ENCODE measurements around the gene HGD. TPM values are rescaled to one million over a fixed set of nuclear protein-coding genes. Genes with fewer than 3 reads are reported as not detected.

Gene HGD
- polyA plus RNA-seq, 1 donor (not counting 4 experiments of a cell fraction or from before 2014, with no cell fraction given), result not detected

DNA sequence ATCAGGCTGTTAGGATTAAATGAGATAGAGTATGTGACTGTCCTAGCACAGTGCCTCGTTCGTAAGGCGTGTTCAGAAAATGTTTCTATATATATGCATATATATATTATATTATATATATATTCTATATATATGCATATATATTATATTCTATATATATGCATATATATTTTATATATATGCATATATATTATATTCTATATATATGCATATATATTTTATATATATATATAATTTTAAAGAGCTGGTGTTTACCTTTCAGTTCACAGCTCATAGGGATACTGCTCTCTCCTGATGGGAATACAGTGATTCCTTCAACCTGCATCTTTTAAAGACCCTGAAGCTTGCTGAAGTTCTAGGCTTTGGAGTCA lies 85.2 kb downstream of the HGD start:
- peak overlapping the region; percentile 72 for H3K4me2 ChIP-seq (ENCODE audit: control insufficient read depth, extremely low read depth, insufficient read depth, low read depth, low read length)
- peak overlapping the region; percentile 93 for H3K9ac ChIP-seq (ENCODE audit: control insufficient read depth, extremely low read depth, insufficient read depth, low read length)
- H3K4me1 ChIP-seq (ENCODE audit: control insufficient read depth, extremely low read depth, insufficient read depth, low read length), result no peaks in the 10 kb centered on the region
- peaks cover 2 to 5% of the 10 kb centered on the region in 2 experiments for H3K36me3 ChIP-seq (ENCODE audit: control insufficient read depth in 2 of 2, extremely low read depth in 1 of 2, insufficient read depth in 2 of 2, low read length in 2 of 2)
- FAIRE-seq, result no peak
- peaks cover 25% of the 10 kb centered on the region for H3K79me2 ChIP-seq (ENCODE audit: control insufficient read depth, insufficient read depth, low read length)
- no peak for DNase-seq (ENCODE audit: low read depth, low spot score)
- H3K9me3 ChIP-seq (ENCODE audit: control insufficient read depth, low read depth, low read length), result no peaks in the 10 kb centered on the region
- dilution Hi-C loops (cut with MboI; ENCODE audit: extremely low pct_ligation_motif_present, low sequenced_read_pairs), result no loop called here
- peak overlapping the region; percentile 82 to 95 (median 95) for H3K4me3 ChIP-seq (ENCODE audit: control insufficient read depth in 2 of 3, extremely low read depth in 1 of 3, insufficient read depth in 2 of 3, low read depth in 1 of 3, low read length in 3 of 3)
- H3K9me1 ChIP-seq (ENCODE audit: control insufficient read depth, extremely low read depth, insufficient read depth, low read length), result no peaks in the 10 kb centered on the region
- no peak overlapping the region for H2AFZ ChIP-seq (ENCODE audit: control insufficient read depth, low read length)
- TF ChIP-seq, protein P1, sequence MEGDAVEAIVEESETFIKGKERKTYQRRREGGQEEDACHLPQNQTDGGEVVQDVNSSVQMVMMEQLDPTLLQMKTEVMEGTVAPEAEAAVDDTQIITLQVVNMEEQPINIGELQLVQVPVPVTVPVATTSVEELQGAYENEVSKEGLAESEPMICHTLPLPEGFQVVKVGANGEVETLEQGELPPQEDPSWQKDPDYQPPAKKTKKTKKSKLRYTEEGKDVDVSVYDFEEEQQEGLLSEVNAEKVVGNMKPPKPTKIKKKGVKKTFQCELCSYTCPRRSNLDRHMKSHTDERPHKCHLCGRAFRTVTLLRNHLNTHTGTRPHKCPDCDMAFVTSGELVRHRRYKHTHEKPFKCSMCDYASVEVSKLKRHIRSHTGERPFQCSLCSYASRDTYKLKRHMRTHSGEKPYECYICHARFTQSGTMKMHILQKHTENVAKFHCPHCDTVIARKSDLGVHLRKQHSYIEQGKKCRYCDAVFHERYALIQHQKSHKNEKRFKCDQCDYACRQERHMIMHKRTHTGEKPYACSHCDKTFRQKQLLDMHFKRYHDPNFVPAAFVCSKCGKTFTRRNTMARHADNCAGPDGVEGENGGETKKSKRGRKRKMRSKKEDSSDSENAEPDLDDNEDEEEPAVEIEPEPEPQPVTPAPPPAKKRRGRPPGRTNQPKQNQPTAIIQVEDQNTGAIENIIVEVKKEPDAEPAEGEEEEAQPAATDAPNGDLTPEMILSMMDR (optimal IDR thresholded peaks at IDR 0.05 in 1 of 3, IDR thresholded peaks at IDR 0.05 in 1 of 3, conservative IDR thresholded peaks at IDR 0.05 in 1 of 3; ENCODE audit: extremely low read depth in 1 of 3, insufficient read depth in 2 of 3, low read length in 3 of 3), result no peak
- no peak for TF ChIP-seq EZH2 (IDR thresholded peaks at IDR 0.05; ENCODE audit: low read length)
- peaks cover 1% of the 10 kb centered on the region for H3K27me3 ChIP-seq (ENCODE audit: control insufficient read depth, extremely low read depth, insufficient read depth, low read length)
- H3K27ac ChIP-seq (ENCODE audit: control insufficient read depth, insufficient read depth, low read length), result peak overlapping the region; percentile 88
- no peaks in the 10 kb centered on the region for H4K20me1 ChIP-seq (ENCODE audit: control insufficient read depth, extremely low read depth, insufficient read depth, low read length)

DNA sequence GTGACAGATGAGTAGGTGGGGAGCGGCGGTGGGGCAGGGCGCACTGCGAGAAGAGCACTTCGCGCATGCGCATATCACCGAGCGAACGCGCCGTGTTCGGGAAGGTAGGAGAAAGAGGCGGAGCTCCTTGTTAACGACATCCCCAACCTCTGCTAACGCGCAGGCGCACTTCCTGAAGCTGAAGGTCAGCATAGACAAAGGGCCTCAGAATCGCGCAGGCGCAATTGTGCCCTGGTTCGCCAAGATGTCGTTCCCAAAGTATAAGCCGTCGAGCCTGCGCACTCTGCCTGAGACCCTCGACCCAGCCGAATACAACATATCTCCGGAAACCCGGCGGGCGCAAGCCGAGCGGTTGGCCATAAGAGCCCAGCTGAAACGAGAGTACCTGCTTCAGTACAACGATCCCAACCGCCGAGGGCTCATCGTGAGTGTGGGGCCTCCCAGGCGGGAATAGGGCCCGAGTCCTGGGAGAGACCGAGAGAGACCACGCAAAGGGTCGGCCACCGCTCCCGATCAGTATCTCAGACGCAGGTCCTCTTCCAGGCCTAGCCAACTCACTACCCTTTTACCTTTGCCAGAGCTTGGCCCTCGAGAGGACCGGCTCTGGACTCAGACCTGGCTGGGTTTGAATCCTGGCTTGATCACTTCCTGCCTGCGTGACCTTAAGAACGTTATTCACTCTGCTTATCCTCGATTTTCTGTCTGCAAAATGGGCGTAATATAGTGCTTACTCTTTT lies 85.8 kb downstream of the HGD start, which contains the start of gene NDUFB4:
Gene NDUFB4 (plus strand): TSS at position 221 of the 737 bp plus-strand sequence. CDS start 24 bp downstream, at position 245.
- Histone ChIP-seq H4K20me1 (ENCODE audit: control insufficient read depth, extremely low read depth, insufficient read depth, low read length) (no peaks in the 10 kb centered on the region), H3K79me2 (ENCODE audit: control insufficient read depth, insufficient read depth, low read length) (peaks cover 25% of the 10 kb centered on the region), H3K4me3 (ENCODE audit: control insufficient read depth in 2 of 3, extremely low read depth in 1 of 3, insufficient read depth in 2 of 3, low read depth in 1 of 3, low read length in 3 of 3) (peak within 1 kb of the TSS; percentile 82 to 95 (median 95)), H3K9ac (ENCODE audit: control insufficient read depth, extremely low read depth, insufficient read depth, low read length) (peak within 1 kb of the TSS; percentile 93), H3K4me1 (ENCODE audit: control insufficient read depth, extremely low read depth, insufficient read depth, low read length) (no peaks in the 10 kb centered on the region), H3K27ac (ENCODE audit: control insufficient read depth, insufficient read depth, low read length) (peak within 1 kb of the TSS; percentile 88), H2AFZ (ENCODE audit: control insufficient read depth, low read length) (peak within 1 kb of the TSS; percentile 97), H3K27me3 (ENCODE audit: control insufficient read depth, extremely low read depth, insufficient read depth, low read length) (peaks cover 3% of the 10 kb centered on the region), H3K9me1 (ENCODE audit: control insufficient read depth, extremely low read depth, insufficient read depth, low read length) (no peaks in the 10 kb centered on the region), H3K9me3 (ENCODE audit: control insufficient read depth, low read depth, low read length) (no peaks in the 10 kb centered on the region), H3K36me3 (ENCODE audit: control insufficient read depth in 2 of 2, extremely low read depth in 1 of 2, insufficient read depth in 2 of 2, low read length in 2 of 2) (peaks cover 2 to 4% of the 10 kb centered on the region in 2 experiments), H3K4me2 (ENCODE audit: control insufficient read depth, extremely low read depth, insufficient read depth, low read depth, low read length) (peak within 1 kb of the TSS; percentile 83)
- FAIRE-seq, result peak; percentile 99
- peak; percentile 96 for DNase-seq (ENCODE audit: low read depth, low spot score)
- TF ChIP-seq, protein P1 (optimal IDR thresholded peaks at IDR 0.05 in 1 of 3, IDR thresholded peaks at IDR 0.05 in 1 of 3, conservative IDR thresholded peaks at IDR 0.05 in 1 of 3; ENCODE audit: extremely low read depth in 1 of 3, insufficient read depth in 2 of 3, low read length in 3 of 3), result no peak
- TF ChIP-seq EZH2 (IDR thresholded peaks at IDR 0.05; ENCODE audit: low read length), result no peak
- dilution Hi-C loops (cut with MboI; ENCODE audit: extremely low pct_ligation_motif_present, low sequenced_read_pairs), result no loop called here
